Endothelial cell of umbilical vein (primary cell): ENCODE results near the gene POGK. TPM values are rescaled to one million over a fixed set of nuclear protein-coding genes. Genes with fewer than 3 reads are reported as not detected.

ENCODE experiments used
- BruUV-seq: library from RNA; stranded (reverse); fragments of 400-500 nt; replicated peaks from 2 replicates; lab custom pipeline; 2021; lab: Mats Ljungman, UMichigan
- CTCF ChIA-PET: fragments of 300-600, 350-600 bp; sonication (Branson Sonifier 250); formaldehyde crosslinking; loops from one replicate; lab custom pipeline; 2021; ENCODE audit warnings: antibody characterized with exemption, inconsistent platforms; lab: Charles Lee
- POLR2A ChIA-PET: fragments of 300-600, 350-600 bp; sonication (Branson Sonifier 250); formaldehyde crosslinking; loops from one replicate; lab custom pipeline; 2021; ENCODE audit warnings: antibody characterized with exemption, inconsistent platforms; lab: Charles Lee
- DNase-seq: peaks from one replicate; pipeline ENCODE4 v3.0.0-alpha.2; 2011; ENCODE audit warnings: low read depth, low spot score
- FAIRE-seq: peaks from 2 replicates; lab custom pipeline; 2011; peaks lifted over from hg19 to GRCh38; lab: Jason Lieb, UNC
- H2AFZ ChIP-seq: 2 replicates; pipeline ENCODE4 v1.6.0; 2012; ENCODE audit warnings: low read depth, low read length, control low read depth, inconsistent platforms
- H3K27ac ChIP-seq: 2 replicates; pipeline ENCODE4 v1.5.1; 2011; ENCODE audit warnings: low read depth, mild to moderate bottlenecking, control low read depth, low read length, moderate library complexity; ENCODE audit not compliant: insufficient read depth
- H3K27me3 ChIP-seq, 2 experiments: 2 replicates each; pipeline versions ENCODE4 v1.6.0 to v1.6.1; 2011; ENCODE audit warnings: low read length in 2 of 2, mixed read lengths in 1 of 2; ENCODE audit not compliant: control insufficient read depth in 2 of 2, insufficient read depth in 2 of 2
- H3K36me3 ChIP-seq, 2 experiments: 2 replicates in 1 of 2; 3 replicates in 1 of 2; pipeline ENCODE4 v1.5.1; 2011; ENCODE audit warnings: low read length in 2 of 2, mild to moderate bottlenecking in 1 of 2, moderate library complexity in 1 of 2; ENCODE audit not compliant: control insufficient read depth in 2 of 2, insufficient read depth in 2 of 2; ENCODE audit errors: extremely low read depth in 1 of 2
- H3K4me1 ChIP-seq: 3 replicates; pipeline ENCODE4 v1.5.1; 2011; ENCODE audit warnings: mild to moderate bottlenecking, low read length; ENCODE audit not compliant: control insufficient read depth, insufficient read depth; ENCODE audit errors: extremely low read depth
- H3K4me2 ChIP-seq: 2 replicates; pipeline ENCODE4 v1.6.1; 2011; ENCODE audit warnings: low read length, control low read depth, mixed read lengths; ENCODE audit not compliant: insufficient read depth
- H3K4me3 ChIP-seq, 3 experiments: fragments of 200-600 bp in 1 of 3; sonication (generic), shearing (Covaris generic) in 1 of 3; replicated peaks in 1 of 3; 2 replicates each; pipeline ENCODE4 v1.5.1; 2011 to 2016; ENCODE audit warnings: control low read depth in 3 of 3, low read length in 3 of 3, mild to moderate bottlenecking in 2 of 3, inconsistent platforms in 1 of 3, low read depth in 1 of 3, moderate library complexity in 1 of 3; ENCODE audit not compliant: insufficient read depth in 1 of 3
- H3K79me2 ChIP-seq: 2 replicates; pipeline ENCODE4 v1.6.0; 2012; ENCODE audit warnings: low read length, inconsistent platforms; ENCODE audit not compliant: control insufficient read depth, insufficient read depth
- H3K9ac ChIP-seq: replicated peaks from 2 replicates; pipeline ENCODE3; 2011; ENCODE audit warnings: low read length, control low read depth; ENCODE audit not compliant: insufficient read depth; ENCODE audit errors: extremely low read depth
- H3K9me1 ChIP-seq: replicated peaks from 3 replicates; pipeline ENCODE4 v1.6.0; 2011; ENCODE audit warnings: mild to moderate bottlenecking, low read length; ENCODE audit not compliant: control insufficient read depth, insufficient read depth; ENCODE audit errors: extremely low read depth
- H3K9me3 ChIP-seq: replicated peaks from 2 replicates; pipeline ENCODE4 v1.5.1; 2012; ENCODE audit warnings: low read length, inconsistent platforms; ENCODE audit not compliant: control insufficient read depth, insufficient read depth
- H4K20me1 ChIP-seq: replicated peaks from 2 replicates; pipeline ENCODE3; 2011; ENCODE audit warnings: mild to moderate bottlenecking, low read length; ENCODE audit not compliant: control insufficient read depth, insufficient read depth; ENCODE audit errors: extremely low read depth
- CTCF ChIP-seq, 2 donors: IDR thresholded peaks; 1 replicate in 1 of 2; 2 replicates in 1 of 2; pipeline ENCODE4 v1.5.1; 2011; ENCODE audit warnings: low read length in 2 of 2, mild to moderate bottlenecking in 2 of 2, moderate library complexity in 2 of 2, control low read depth in 1 of 2, inconsistent platforms in 1 of 2, low read depth in 1 of 2; ENCODE audit not compliant: insufficient read depth in 1 of 2; ENCODE audit errors: extremely low read depth in 1 of 2
- EZH2 ChIP-seq: IDR thresholded peaks from 2 replicates; pipeline ENCODE4 v1.6.1; 2012; ENCODE audit warnings: borderline replicate concordance, low read depth, mild to moderate bottlenecking, moderate library complexity, low read length, inconsistent platforms; ENCODE audit not compliant: severe bottlenecking
- FOS ChIP-seq: IDR thresholded peaks from 2 replicates; pipeline ENCODE4 v1.6.1; 2011; ENCODE audit warnings: mild to moderate bottlenecking, low read length, moderate library complexity, borderline replicate concordance; ENCODE audit not compliant: insufficient read depth
- GATA2 ChIP-seq: IDR thresholded peaks from 2 replicates; pipeline ENCODE4 v1.7.0; 2011; ENCODE audit warnings: low read depth, mild to moderate bottlenecking, moderate library complexity, mixed read lengths, low read length; ENCODE audit not compliant: insufficient read length, insufficient read depth
- JUN ChIP-seq: IDR thresholded peaks from 2 replicates; pipeline ENCODE4 v1.6.1; 2011; ENCODE audit warnings: borderline replicate concordance, low read depth; ENCODE audit not compliant: insufficient read length, insufficient read depth
- MAX ChIP-seq: IDR thresholded peaks from 2 replicates; pipeline ENCODE4 v1.6.1; 2011; ENCODE audit not compliant: insufficient read depth, insufficient read length
- MYC ChIP-seq: IDR thresholded peaks from one replicate; pipeline ENCODE4 v1.6.1; 2011; ENCODE audit warnings: mild to moderate bottlenecking, low read depth, low read length
- POLR2A ChIP-seq: IDR thresholded peaks from 2 replicates; pipeline ENCODE4 v1.6.1; 2012; ENCODE audit warnings: low read depth, mild to moderate bottlenecking, control low read depth, low read length
- POLR2AphosphoS5 ChIP-seq: IDR thresholded peaks from 2 replicates; pipeline ENCODE4 v1.6.1; 2012; ENCODE audit warnings: low read depth, mild to moderate bottlenecking, control low read depth, low read length, moderate library complexity; ENCODE audit not compliant: insufficient read depth
- dilution Hi-C: fragments of 300-500 bp; cut with MboI; formaldehyde crosslinking; loops from one replicate; pipeline ENCODE4 v1.15.0; 2019; ENCODE audit warnings: low sequenced_read_pairs; ENCODE audit not compliant: extremely low pct_ligation_motif_present
- intact Hi-C: fragments of 100-400 bp; cut with micrococcal nuclease; formaldehyde crosslinking; loops from one replicate; pipeline ENCODE4 v1.10.0; 2022
- polyA plus RNA-seq, 4 experiments: library from polyadenylated mRNA; depleted of rRNA in 3 of 4; stranded (reverse) in 3 of 4; unstranded in 1 of 4; fragments of >200 nt; gene quantifications; 2 replicates each; pipeline versions ENCODE4 v1.2.1 to v1.2.3, GENCODE V29; 2011 to 2012; ENCODE audit warnings: missing spikeins in 1 of 4
- total RNA-seq: library from RNA; stranded (reverse); gene quantifications from 2 replicates; pipeline ENCODE4 v1.2.3, GENCODE V29; 2021

The POGK gene
- total and polyA plus RNA-seq, 2 donors (not counting 3 experiments of a cell fraction or from before 2014, with no cell fraction given): 12.5 to 31.8 TPM

- ChIA-PET CTCF (interaction anchor here (0.6 to 1.0 kb wide), 2 partner anchors 13 to 605 kb away, joined by 3 read pairs; no protein-coding TSS in a partner anchor), POLR2A (no interaction called here)
- H3K4me2 ChIP-seq: no peak overlapping the region
- no peaks in the 10 kb centered on the region for H3K9me3 ChIP-seq
- H3K36me3 ChIP-seq: peaks cover 11 to 12% of the 10 kb centered on the region in 2 experiments
- H3K27me3 ChIP-seq: no peaks in the 10 kb centered on the region
- DNase-seq: no peak
- no peak overlapping the region for H2AFZ ChIP-seq
- H3K9ac ChIP-seq: no peak overlapping the region
- H3K9me1 ChIP-seq: peaks cover 3% of the 10 kb centered on the region
- FAIRE-seq: no peak
- no TSS peak for BruUV-seq
- H3K27ac ChIP-seq: no peak overlapping the region
- TF ChIP-seq MYC (no peak), JUN (no peak), MAX (no peak), POLR2AphosphoS5 (no peak), EZH2 (no peak), FOS (no peak), CTCF (IDR thresholded peaks at IDR 0.05; ENCODE audit: extremely low read depth in 1 of 2, insufficient read depth in 1 of 2, low read depth in 1 of 2, low read length in 2 of 2) (no peak), GATA2 (no peak), POLR2A (no peak)
- no peak overlapping the region for H3K4me3 ChIP-seq
- H3K4me1 ChIP-seq: no peaks in the 10 kb centered on the region
- H4K20me1 ChIP-seq: no peaks in the 10 kb centered on the region
- dilution Hi-C loops (no loop called here), intact Hi-C loops (loop anchor here (1.0 to 2.0 kb wide), 2 partner anchors 9 to 25 kb away; no protein-coding TSS in a partner anchor)
- H3K79me2 ChIP-seq: peaks cover 6% of the 10 kb centered on the region
These were observed 26.7 kb downstream of the POGK start for GRCh38 chr1:166865926-166866325.
